ENCODE results near the gene C11orf54. TPM values are rescaled to one million over a fixed set of nuclear protein-coding genes. Genes with fewer than 3 reads are reported as not detected.

The C11orf54 gene
- 21.1 TPM for total RNA-seq
- long read RNA-seq, full-length matches to known transcripts = 21 of 36 reads
- long read RNA-seq, partial matches to known transcripts = 7 of 36 reads
- long read RNA-seq, other reads (novel, unspliced or antisense) = 8 of 36 reads

- DNase-seq (ENCODE audit: low spot score) = peak; percentile 99
Measured at GRCh38 chr11:93741094-93741881, at the start of gene C11orf54, which contains the start of gene TAF1D. TSS of gene C11orf54 (plus strand) at chr11:93741672. CDS start at chr11:93747394, 5,722 bp downstream. TSS of gene TAF1D (minus strand) at chr11:93741495. CDS start at chr11:93739304, 2,191 bp downstream.

DNA sequence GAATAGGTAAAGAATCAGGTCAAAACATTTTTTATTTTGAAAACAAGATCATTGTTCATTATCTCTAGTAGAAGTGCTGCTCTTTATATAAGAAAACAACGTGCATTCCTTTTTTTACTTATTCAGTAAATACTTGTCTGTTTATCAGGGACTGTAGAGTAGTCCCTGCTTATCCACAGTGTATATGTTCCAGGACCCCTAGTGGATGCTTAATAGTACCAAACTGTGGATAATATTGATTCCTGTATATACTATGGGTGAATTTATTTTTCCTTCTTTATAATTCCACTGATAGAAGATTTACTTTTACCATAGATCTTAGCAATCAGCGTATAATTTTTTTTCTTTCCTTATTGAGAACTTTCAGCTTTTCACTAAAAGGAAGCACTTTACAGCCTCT is 47.4 kb upstream of the C11orf54 start:
- no peak for DNase-seq (ENCODE audit: low spot score)

- no peak for DNase-seq (ENCODE audit: low spot score)
Measured at GRCh38 chr11:93694557-93694956, 46.9 kb upstream of the C11orf54 start.

DNA sequence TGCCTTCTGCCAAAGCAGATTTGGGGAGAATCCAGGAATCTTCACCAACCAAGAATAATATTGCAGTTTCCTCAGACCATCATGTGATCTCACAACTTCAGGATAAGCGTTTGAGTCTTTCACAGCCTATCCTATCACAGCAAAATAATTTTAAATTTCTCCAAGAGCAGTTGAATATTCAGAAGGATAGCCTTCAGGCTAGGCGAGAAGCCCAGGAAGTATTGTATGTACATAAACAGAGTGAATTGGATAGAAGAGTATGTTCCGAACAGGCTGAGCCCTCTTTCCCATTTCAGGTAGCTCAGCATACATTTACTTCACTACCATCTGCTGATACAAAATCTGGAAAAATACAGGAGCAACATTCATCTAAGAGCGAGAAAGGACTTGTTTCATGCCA is 43.9 kb upstream of the C11orf54 start:
- no peak for DNase-seq (ENCODE audit: low spot score)

DNA sequence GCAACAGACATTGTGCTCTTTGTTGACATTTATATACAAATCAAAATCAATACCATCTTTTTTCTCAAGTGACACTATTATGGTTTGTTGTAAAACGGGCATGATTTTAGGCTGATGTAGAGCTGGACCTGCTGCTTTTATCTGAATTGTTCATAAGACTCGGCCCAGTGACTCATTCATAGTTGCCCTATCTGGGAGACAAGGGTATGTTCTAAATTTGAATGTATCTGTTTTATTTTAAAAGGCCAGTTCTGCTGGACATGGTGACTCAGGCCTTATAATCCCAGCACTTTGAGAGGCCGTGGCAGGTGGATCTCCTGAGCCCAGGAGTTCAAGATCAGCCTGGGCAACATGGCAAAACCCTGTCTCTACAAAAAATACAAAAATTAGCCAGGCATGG is 40.6 kb upstream of the C11orf54 start:
- no peak for DNase-seq (ENCODE audit: low spot score)

- no peak for DNase-seq (ENCODE audit: low spot score)
Measured at GRCh38 chr11:93704237-93704636, 37.2 kb upstream of the C11orf54 start.

DNA sequence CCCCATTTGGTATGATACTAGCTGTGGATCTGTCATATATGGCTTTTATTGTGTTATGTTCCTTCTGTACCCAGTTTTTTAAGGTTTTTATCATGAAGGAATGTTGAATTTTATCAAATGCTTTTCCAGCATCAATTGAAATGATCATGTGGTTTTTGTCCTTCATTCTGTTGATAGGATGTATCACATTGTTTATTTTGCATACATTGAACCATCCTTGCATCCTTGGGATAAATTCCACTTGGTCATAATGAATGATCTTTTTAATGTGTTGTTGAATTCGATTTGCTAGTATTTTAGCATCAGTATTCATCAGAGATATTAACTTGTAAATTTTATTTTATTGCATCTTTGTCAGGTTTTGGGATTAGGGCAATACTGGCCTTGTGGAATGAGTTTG is 31.2 kb upstream of the C11orf54 start:
- DNase-seq (ENCODE audit: low spot score) = no peak

DNA sequence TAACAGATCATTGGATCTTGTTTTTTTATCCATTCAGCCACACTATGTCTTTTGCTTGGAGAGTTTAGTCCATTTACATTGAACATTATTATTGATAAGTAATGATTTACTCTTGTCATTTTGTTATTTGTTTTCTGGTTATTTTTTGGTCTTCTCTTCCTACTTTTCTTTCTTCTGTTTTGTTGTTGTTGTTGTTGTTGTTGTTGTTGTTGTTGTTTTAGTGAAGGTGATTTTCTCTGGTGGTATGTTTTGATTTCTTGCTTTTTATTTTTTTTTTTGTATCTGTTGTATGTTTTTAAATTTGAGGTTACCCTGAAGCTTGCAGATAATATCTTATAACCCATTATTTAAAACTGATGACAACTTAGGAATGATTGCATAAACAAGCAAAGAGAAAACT is 28.8 kb upstream of the C11orf54 start:
- no peak for DNase-seq (ENCODE audit: low spot score)

DNA sequence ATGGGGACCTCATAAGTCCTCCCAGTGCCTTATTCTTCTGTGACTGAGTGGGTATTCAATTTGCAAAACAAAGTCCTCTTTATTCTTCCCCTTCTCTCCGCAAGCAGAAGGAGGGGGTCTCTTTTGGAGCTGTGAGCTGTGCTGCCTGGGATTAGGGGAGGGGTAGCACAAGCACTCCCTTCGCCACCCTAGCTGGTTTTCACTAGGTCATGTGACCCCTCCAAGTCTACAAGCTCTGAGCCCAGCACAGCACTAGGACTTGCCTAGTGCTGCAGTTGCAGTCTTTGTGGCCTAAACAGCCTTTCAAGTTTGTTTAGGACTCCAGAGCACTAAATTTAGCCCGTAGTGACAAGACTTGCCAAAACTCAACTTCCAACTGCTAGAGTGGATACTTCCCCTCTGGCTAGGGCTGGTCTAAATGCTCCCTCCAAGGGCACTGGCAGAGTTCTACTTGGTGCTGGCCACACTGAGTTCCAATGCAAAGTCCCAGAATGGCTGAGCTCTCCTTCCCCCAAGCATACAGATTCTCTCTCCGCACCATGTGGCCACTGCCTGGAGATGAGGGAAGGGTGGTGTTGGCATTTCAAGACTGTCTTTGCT is 25.6 kb upstream of the C11orf54 start:
- no peak for DNase-seq (ENCODE audit: low spot score)

GRCh38 chr11:93717501-93717900 is 24.0 kb upstream of the C11orf54 start:
- DNase-seq (ENCODE audit: low spot score) = no peak

DNA sequence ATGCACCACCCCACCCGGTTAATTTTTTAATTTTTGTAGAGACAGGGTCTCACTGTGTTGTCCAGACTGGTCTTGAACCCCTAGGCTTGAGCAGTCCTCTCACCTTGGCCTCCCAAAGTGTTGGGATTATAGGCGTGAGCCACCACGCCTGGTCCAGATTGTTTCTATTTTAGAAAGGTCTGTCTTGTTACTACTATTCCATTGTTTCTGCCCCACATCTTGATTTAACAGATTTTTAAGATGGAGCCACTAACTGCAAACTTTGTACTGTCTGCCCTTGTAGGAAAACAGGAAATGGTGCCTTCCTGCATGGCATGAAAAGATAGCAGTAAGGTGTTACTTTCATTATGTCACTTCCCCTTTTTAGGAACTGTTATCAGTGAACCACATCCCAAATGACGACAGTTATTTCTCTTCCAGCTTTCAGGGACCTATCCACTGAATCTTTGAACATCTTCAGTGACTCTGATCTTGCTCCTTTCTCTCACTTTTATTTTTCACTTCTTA is 23.4 kb upstream of the C11orf54 start:
- DNase-seq (ENCODE audit: low spot score) = no peak

GRCh38 chr11:93719310-93719709 is 22.2 kb upstream of the C11orf54 start:
- DNase-seq (ENCODE audit: low spot score) = no peak

- no peak for DNase-seq (ENCODE audit: low spot score)
Measured at GRCh38 chr11:93720522-93720921, 20.9 kb upstream of the C11orf54 start.

- no peak for DNase-seq (ENCODE audit: low spot score)
Measured at GRCh38 chr11:93724089-93724488, 17.4 kb upstream of the C11orf54 start.

DNA sequence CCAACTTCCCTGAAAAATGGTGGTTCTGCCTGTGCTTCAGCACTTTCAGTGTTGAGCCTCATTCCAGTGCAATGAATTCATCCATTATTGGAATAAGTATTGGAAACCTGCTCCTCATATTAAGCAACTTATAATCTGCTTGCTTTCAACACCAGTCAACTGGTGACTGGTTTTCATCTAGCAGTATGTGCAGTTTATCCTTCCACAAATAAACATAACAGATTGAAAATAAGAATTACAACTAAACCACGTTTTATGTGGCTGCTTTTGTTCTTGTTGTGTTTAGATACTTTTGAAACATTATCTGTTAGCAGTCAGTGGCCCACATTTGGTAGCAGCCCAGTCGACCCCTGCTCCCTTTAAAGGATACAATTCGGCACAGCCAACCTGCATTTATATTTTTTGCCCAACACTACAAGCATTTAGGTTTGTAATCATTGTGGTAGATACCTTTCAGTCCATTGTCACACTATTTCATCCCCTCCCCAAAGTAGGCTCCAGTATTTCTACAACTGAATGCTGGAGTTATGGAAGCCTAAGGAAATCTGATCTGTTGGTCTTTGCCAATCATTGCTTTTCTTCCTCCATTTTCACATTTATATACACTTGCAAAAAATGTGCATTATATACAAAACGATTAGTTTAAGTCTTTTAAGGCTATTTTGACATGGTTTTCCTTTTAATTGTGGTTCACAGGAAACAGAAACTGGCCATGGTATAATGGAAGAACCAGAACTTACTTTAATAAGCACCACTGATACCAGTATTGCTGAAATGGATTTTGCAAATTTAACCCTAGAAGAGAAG is 13.3 kb upstream of the C11orf54 start:
- no peak for DNase-seq (ENCODE audit: low spot score)

- no peak for DNase-seq (ENCODE audit: low spot score)
Measured at GRCh38 chr11:93728792-93729128, 12.7 kb upstream of the C11orf54 start.

GRCh38 chr11:93729129-93729616 is 12.3 kb upstream of the C11orf54 start:
- no peak for DNase-seq (ENCODE audit: low spot score)

DNA sequence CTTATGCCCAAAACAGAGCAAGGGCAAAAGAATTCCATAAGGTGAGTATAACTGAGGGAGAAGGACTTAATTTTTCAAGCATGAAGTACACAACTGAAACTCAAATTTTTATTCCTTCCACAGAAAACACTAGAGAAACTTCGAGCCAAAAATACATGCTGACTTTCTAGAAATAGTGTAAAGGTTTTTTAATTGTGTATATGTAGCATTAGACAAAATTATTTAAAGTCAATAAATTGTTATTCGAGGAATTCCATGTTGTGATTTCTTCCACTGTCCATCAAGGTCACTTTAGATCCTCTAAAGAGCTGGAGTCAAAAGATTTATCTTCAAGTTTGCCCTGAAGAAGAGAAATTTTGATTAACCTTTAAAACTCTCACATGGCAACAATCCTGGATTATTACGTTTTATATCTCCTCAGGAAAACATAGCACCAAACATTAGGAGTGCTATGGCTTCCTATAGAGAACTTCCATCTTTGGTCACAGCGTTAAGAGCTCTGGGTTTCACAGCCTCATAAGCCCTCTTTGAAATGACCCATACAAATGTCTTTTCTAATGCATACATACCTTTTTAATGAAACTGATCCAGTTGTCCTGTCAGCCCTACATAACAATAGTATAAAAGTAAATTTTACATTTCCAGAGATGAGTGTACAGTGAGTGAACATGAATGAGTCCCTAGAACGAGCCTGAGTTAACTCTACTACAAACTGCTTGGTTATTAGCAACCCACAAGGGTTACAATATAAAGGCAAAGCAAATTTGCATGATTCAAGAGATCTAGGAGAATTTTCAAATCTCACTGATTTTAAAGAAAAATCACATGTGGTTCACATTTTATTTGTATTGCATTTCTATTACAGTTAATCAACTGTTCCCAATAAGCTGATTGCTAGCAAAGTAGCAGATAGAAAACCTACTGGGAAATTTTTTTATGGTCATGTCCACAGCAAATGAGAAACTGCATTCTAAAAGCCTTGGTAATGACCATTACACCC is 11.1 kb upstream of the C11orf54 start:
- DNase-seq (ENCODE audit: low spot score) = no peak

- no peak for DNase-seq (ENCODE audit: low spot score)
Measured at GRCh38 chr11:93732237-93732892, 9.1 kb upstream of the C11orf54 start.

DNA sequence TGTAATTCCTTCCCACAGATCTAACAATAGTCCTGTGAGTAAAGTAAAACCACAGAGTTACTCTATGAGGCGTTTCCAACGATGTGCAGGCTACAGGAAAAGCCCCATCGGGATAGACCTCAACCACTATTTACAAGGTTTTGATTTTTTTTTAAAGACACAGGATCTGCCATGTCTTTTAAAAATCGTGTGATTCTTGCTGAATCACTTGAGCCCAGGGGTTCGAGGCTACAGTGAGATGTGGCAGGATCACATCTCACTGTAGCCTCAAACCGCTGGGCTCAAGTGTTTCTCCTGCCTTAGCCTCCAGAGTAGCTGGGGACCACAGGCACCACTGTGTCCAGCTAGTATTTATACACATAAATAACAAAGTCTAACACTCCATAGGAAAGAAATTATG is 8.0 kb upstream of the C11orf54 start:
- no peak for DNase-seq (ENCODE audit: low spot score)

Data from mesenteric fat pad (tissue), 1 donor.